NCI-H1417 treated with DMSO at 0.1 percent for 48 hours (cell line): ENCODE results near the gene PFN3.

Experiments used
- DNase-seq: peaks from one replicate; lab custom pipeline; 2025; lab: John Stamatoyannopoulos, UW

PFN3 gene

GRCh38 chr5:177437623-177438022 lies 37.2 kb upstream of the PFN3 start:
- no peak for DNase-seq

GRCh38 chr5:177435847-177436536 lies 35.5 kb upstream of the PFN3 start:
- no peak for DNase-seq

- DNase-seq: no peak
Measured at GRCh38 chr5:177434942-177435738, 34.7 kb upstream of the PFN3 start.

- DNase-seq: no peak
Measured at GRCh38 chr5:177434437-177434836, 34.0 kb upstream of the PFN3 start.

GRCh38 chr5:177433658-177434217 lies 33.3 kb upstream of the PFN3 start:
- no peak for DNase-seq

GRCh38 chr5:177432839-177433657 lies 32.6 kb upstream of the PFN3 start:
- DNase-seq: no peak

- no peak for DNase-seq
Measured at GRCh38 chr5:177432143-177432838, 31.8 kb upstream of the PFN3 start.

- no peak for DNase-seq
Measured at GRCh38 chr5:177431317-177432142, 31.1 kb upstream of the PFN3 start.

- no peak for DNase-seq
Measured at GRCh38 chr5:177430972-177431316, 30.5 kb upstream of the PFN3 start.

GRCh38 chr5:177430140-177430951 lies 29.9 kb upstream of the PFN3 start:
- DNase-seq: no peak

- DNase-seq: no peak
Measured at GRCh38 chr5:177429248-177430040, 29.0 kb upstream of the PFN3 start.

GRCh38 chr5:177428574-177429217 lies 28.2 kb upstream of the PFN3 start:
- DNase-seq: no peak

GRCh38 chr5:177427919-177428573 lies 27.6 kb upstream of the PFN3 start:
- DNase-seq: no peak

- DNase-seq: no peak
Measured at GRCh38 chr5:177427211-177427822, 26.9 kb upstream of the PFN3 start.

GRCh38 chr5:177426566-177427210 lies 26.2 kb upstream of the PFN3 start, which contains the start of gene GRK6:
TSS of gene GRK6 (plus strand) at chr5:177426676. CDS start at chr5:177426846, 170 bp downstream.
- DNase-seq: no peak

- DNase-seq: peak; percentile 91
Measured at GRCh38 chr5:177425801-177426565, 25.5 kb upstream of the PFN3 start.
